SU-DHL-6 (cell line): ENCODE measurements around the gene CYP24A1.

ENCODE experiments used
- H2AFZ ChIP-seq: fragments of 200-600 bp; sonication (generic); 2 replicates; pipeline ENCODE4 v1.6.1; 2014; ENCODE audit warnings: low read depth, mild to moderate bottlenecking, moderate library complexity, mixed read lengths, antibody characterized with exemption, low read length; ENCODE audit not compliant: severe bottlenecking
- H3F3A ChIP-seq: fragments of 200-600 bp; shearing (Covaris generic); 2 replicates; pipeline ENCODE4 v1.6.0; 2016; ENCODE audit warnings: antibody characterized with exemption, mild to moderate bottlenecking; ENCODE audit not compliant: insufficient read depth
- H3K27ac ChIP-seq: fragments of 200-600 bp; sonication (generic); 2 replicates; pipeline ENCODE4 v1.5.1; 2016; ENCODE audit warnings: low read depth, mild to moderate bottlenecking, low read length, moderate library complexity, mixed read lengths
- H3K27me3 ChIP-seq: fragments of 200-600 bp; sonication (generic), shearing (Covaris generic); 2 replicates; pipeline ENCODE4 v1.6.0; 2014; ENCODE audit warnings: mild to moderate bottlenecking, low read length
- H3K36me3 ChIP-seq: fragments of 200-600 bp; sonication (generic); 2 replicates; pipeline ENCODE4 v1.6.1; 2014; ENCODE audit warnings: mild to moderate bottlenecking, low read length, mixed read lengths
- H3K4me2 ChIP-seq: fragments of 300-600, 200-600 bp; shearing (Covaris generic), sonication (generic); 2 replicates; pipeline ENCODE4 v1.6.0; 2014; ENCODE audit warnings: low read length, low read depth, mild to moderate bottlenecking; ENCODE audit not compliant: poor library complexity, severe bottlenecking
- H3K4me3 ChIP-seq: fragments of 200-600 bp; sonication (generic); 2 replicates; pipeline ENCODE4 v1.5.1; 2014; ENCODE audit warnings: antibody characterized with exemption, low read length, mild to moderate bottlenecking, mixed read lengths; ENCODE audit not compliant: insufficient read depth, poor library complexity, severe bottlenecking
- H3K79me2 ChIP-seq: fragments of 200-600 bp; sonication (generic); 2 replicates; pipeline ENCODE4 v1.6.1; 2014; ENCODE audit warnings: mild to moderate bottlenecking, low read length, moderate library complexity; ENCODE audit not compliant: insufficient read depth
- H3K9ac ChIP-seq: fragments of 200-600 bp; sonication (generic); 2 replicates; pipeline ENCODE4 v1.7.0; 2014; ENCODE audit warnings: mild to moderate bottlenecking, low read length
- H3K9me2 ChIP-seq: fragments of 200-600 bp; sonication (generic); replicated peaks from 2 replicates; pipeline ENCODE4 v1.6.1; 2014; ENCODE audit warnings: low read length; ENCODE audit not compliant: insufficient read depth
- H3K9me3 ChIP-seq: fragments of 200-600 bp; sonication (generic); 2 replicates; pipeline ENCODE4 v1.6.1; 2014; ENCODE audit warnings: low read length, mixed read lengths; ENCODE audit not compliant: insufficient read depth
- H4K20me1 ChIP-seq: fragments of 200-600 bp; sonication (generic); 2 replicates; pipeline ENCODE4 v1.6.1; 2014; ENCODE audit warnings: low read depth, mild to moderate bottlenecking, antibody characterized with exemption, low read length, moderate library complexity, mixed read lengths
- EZH2phosphoT487 ChIP-seq: fragments of 200-600 bp; sonication (generic), shearing (Covaris generic); conservative IDR thresholded peaks from 2 replicates; pipeline ENCODE4 v1.6.1; 2018; ENCODE audit warnings: mild to moderate bottlenecking, antibody characterized with exemption, low read length, moderate library complexity, mixed read lengths
- TF ChIP-seq, protein P1 (sequence below): fragments of 200-600 bp; sonication (generic); IDR thresholded peaks from one replicate; pipeline ENCODE4 v1.5.1; 2017; ENCODE audit warnings: antibody characterized with exemption, mild to moderate bottlenecking, low read length, moderate library complexity; ENCODE audit not compliant: insufficient read depth, poor library complexity, severe bottlenecking

CYP24A1 gene

DNA sequence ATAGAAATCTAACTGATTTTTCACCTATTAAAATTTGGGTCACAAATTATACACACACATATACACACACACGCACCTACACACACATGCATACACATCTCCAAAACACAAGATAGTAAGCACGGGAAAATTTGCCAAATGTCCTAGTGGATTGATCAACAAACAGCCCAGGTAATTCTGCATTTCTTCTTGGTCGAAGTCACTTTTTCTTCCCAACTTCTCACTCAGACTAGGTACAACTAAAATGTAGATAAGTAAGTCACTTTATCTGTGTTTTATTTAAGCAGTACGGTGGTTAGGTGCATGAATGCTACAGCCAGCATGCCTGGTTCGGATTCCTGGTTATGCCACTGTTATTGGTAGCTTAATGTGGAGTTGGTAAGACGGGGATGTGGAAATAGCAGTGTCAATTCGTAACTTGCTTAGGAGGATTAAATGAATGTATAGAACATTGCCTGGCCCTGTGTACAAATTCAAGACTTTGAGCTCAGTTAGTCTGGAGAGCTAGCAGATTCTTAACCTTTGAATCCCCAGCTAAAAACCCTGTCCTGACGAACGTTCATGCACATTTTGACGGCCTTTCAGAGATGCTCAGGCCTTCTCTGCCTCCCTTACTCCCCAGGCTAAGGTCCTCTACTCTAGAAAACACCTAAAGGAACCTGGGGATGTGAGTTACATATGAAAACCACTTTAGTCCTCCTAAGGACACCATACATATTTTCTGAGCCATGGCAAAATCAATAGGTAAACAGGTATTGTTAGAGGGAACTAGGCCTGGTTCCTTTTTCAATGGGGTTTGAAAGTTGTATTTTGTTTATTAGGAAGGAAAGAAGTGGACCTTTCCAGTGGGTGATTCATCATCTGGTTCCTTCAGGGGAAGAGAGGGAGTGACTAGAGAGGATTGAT lies 50.9 kb downstream of the CYP24A1 start:
- no peaks in the 10 kb centered on the region for H4K20me1 ChIP-seq
- H3K4me3 ChIP-seq, result no peak overlapping the region
- H3K79me2 ChIP-seq, result no peaks in the 10 kb centered on the region
- H3K9me2 ChIP-seq, result no peaks in the 10 kb centered on the region
- H3K27me3 ChIP-seq, result no peaks in the 10 kb centered on the region
- no peaks in the 10 kb centered on the region for H3K9me3 ChIP-seq
- H3K4me2 ChIP-seq, result no peak overlapping the region
- H3K27ac ChIP-seq, result no peak overlapping the region
- no peaks in the 10 kb centered on the region for H3F3A ChIP-seq
- H3K36me3 ChIP-seq, result no peaks in the 10 kb centered on the region
- no peak overlapping the region for H2AFZ ChIP-seq
- no peak for TF ChIP-seq EZH2phosphoT487
- TF ChIP-seq, protein P1, sequence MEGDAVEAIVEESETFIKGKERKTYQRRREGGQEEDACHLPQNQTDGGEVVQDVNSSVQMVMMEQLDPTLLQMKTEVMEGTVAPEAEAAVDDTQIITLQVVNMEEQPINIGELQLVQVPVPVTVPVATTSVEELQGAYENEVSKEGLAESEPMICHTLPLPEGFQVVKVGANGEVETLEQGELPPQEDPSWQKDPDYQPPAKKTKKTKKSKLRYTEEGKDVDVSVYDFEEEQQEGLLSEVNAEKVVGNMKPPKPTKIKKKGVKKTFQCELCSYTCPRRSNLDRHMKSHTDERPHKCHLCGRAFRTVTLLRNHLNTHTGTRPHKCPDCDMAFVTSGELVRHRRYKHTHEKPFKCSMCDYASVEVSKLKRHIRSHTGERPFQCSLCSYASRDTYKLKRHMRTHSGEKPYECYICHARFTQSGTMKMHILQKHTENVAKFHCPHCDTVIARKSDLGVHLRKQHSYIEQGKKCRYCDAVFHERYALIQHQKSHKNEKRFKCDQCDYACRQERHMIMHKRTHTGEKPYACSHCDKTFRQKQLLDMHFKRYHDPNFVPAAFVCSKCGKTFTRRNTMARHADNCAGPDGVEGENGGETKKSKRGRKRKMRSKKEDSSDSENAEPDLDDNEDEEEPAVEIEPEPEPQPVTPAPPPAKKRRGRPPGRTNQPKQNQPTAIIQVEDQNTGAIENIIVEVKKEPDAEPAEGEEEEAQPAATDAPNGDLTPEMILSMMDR, result no peak
- no peak overlapping the region for H3K9ac ChIP-seq

DNA sequence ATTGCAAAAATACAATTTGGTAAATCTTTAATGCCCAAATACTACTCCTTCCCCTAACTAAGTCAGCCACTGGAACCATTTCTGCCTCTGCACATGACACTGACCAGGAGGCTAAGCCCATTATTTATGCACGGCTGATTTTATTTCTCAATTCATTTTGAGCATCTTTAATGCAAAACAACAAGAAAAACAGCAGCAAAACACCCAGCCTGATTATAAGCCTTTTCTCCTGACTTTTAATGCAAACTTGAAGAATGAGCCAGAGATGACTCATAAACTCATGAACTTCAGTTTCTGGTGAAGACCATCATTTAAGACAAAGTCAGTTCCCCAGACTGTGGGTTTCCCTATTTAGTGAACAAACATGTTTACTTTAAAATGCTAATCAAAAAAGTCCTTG lies 51.6 kb downstream of the CYP24A1 start:
- no peak overlapping the region for H3K27ac ChIP-seq
- H2AFZ ChIP-seq, result no peak overlapping the region
- H3K36me3 ChIP-seq, result no peaks in the 10 kb centered on the region
- no peaks in the 10 kb centered on the region for H3K27me3 ChIP-seq
- no peaks in the 10 kb centered on the region for H3K79me2 ChIP-seq
- no peaks in the 10 kb centered on the region for H3F3A ChIP-seq
- H3K9me3 ChIP-seq, result no peaks in the 10 kb centered on the region
- no peak overlapping the region for H3K4me2 ChIP-seq
- H3K9ac ChIP-seq, result no peak overlapping the region
- TF ChIP-seq, protein P1, result no peak
- no peak for TF ChIP-seq EZH2phosphoT487
- H3K9me2 ChIP-seq, result no peaks in the 10 kb centered on the region
- H3K4me3 ChIP-seq, result no peak overlapping the region
- H4K20me1 ChIP-seq, result no peaks in the 10 kb centered on the region

GRCh38 chr20:54119744-54120143 lies 54.0 kb downstream of the CYP24A1 start:
- H3K4me2 ChIP-seq, result no peak overlapping the region
- no peaks in the 10 kb centered on the region for H3F3A ChIP-seq
- no peaks in the 10 kb centered on the region for H3K9me3 ChIP-seq
- H3K9me2 ChIP-seq, result no peaks in the 10 kb centered on the region
- H4K20me1 ChIP-seq, result no peaks in the 10 kb centered on the region
- H3K36me3 ChIP-seq, result no peaks in the 10 kb centered on the region
- no peak overlapping the region for H3K9ac ChIP-seq
- TF ChIP-seq EZH2phosphoT487, result no peak
- TF ChIP-seq, protein P1, result no peak
- no peaks in the 10 kb centered on the region for H3K27me3 ChIP-seq
- H2AFZ ChIP-seq, result no peak overlapping the region
- no peak overlapping the region for H3K4me3 ChIP-seq
- no peak overlapping the region for H3K27ac ChIP-seq
- H3K79me2 ChIP-seq, result no peaks in the 10 kb centered on the region
